Measurements from ENCODE around the gene ULK4.
A peak's percentile ranks its signal among the peaks of the same experiment; 100 is the strongest.
"Not testable (repeated sequence)": the region's sequence is repeated elsewhere in the genome, so short reads cannot be mapped to it uniquely, and the experiment has no call there.

Gene ULK4

GRCh38 chr3:41683666-41684350 lies 278.1 kb downstream of the ULK4 start:
- peak; percentile 76 for DNase-seq

GRCh38 chr3:41682996-41683395 lies 278.9 kb downstream of the ULK4 start:
- peak; percentile 77 for DNase-seq

GRCh38 chr3:41682382-41682781 lies 279.5 kb downstream of the ULK4 start:
- DNase-seq, result no peak

GRCh38 chr3:41681479-41681878 lies 280.4 kb downstream of the ULK4 start:
- DNase-seq, result peak; percentile 91

- no peak for DNase-seq
These were observed 282.5 kb downstream of the ULK4 start for GRCh38 chr3:41679374-41679773.

- peak; percentile 24 for DNase-seq
These were observed 286.8 kb downstream of the ULK4 start for GRCh38 chr3:41675102-41675501.

GRCh38 chr3:41674449-41674848 lies 287.5 kb downstream of the ULK4 start:
- DNase-seq, result peak; percentile 74

GRCh38 chr3:41673650-41674049 lies 288.3 kb downstream of the ULK4 start:
- peak; percentile 36 for DNase-seq

GRCh38 chr3:41668379-41668778 lies 293.5 kb downstream of the ULK4 start:
- DNase-seq, result no peak

GRCh38 chr3:41662288-41662687 lies 299.6 kb downstream of the ULK4 start:
- no peak for DNase-seq

- DNase-seq, result no peak
These were observed 300.1 kb downstream of the ULK4 start for GRCh38 chr3:41661796-41662195.

- DNase-seq, result no peak
These were observed 301.4 kb downstream of the ULK4 start for GRCh38 chr3:41660510-41660909.

GRCh38 chr3:41653571-41654239 lies 308.2 kb downstream of the ULK4 start:
- DNase-seq, result no peak

GRCh38 chr3:41652931-41653330 lies 309.0 kb downstream of the ULK4 start:
- peak; percentile 19 for DNase-seq

GRCh38 chr3:41652506-41652905 lies 309.4 kb downstream of the ULK4 start:
- DNase-seq, result no peak

- DNase-seq, result no peak
These were observed 310.2 kb downstream of the ULK4 start for GRCh38 chr3:41651718-41652117.

- no peak for DNase-seq
These were observed 311.5 kb downstream of the ULK4 start for GRCh38 chr3:41650406-41650805.

GRCh38 chr3:41649129-41649739 lies 312.7 kb downstream of the ULK4 start:
- no peak for DNase-seq

- DNase-seq, result not testable (repeated sequence)
These were observed 314.2 kb downstream of the ULK4 start for GRCh38 chr3:41647730-41648129.

- peak; percentile 33 for DNase-seq
These were observed 321.8 kb downstream of the ULK4 start for GRCh38 chr3:41640076-41640475.

- no peak for DNase-seq
These were observed 323.5 kb downstream of the ULK4 start for GRCh38 chr3:41638381-41638780.

- no peak for DNase-seq
These were observed 329.2 kb downstream of the ULK4 start for GRCh38 chr3:41632700-41633099.

- DNase-seq, result no peak
These were observed 331.2 kb downstream of the ULK4 start for GRCh38 chr3:41630708-41631107.

GRCh38 chr3:41629986-41630385 lies 331.9 kb downstream of the ULK4 start:
- no peak for DNase-seq

Data from NCI-H226 (cell line).